Endothelial cell (in vitro differentiated cells): ENCODE results near the gene SLC7A1. TPM values are rescaled to one million over a fixed set of nuclear protein-coding genes. Genes with fewer than 3 reads are reported as not detected.

Experiments used
- DNase-seq: peaks from one replicate; pipeline ENCODE4 v3.0.0; 2021; ENCODE audit warnings: low spot score
- H3K27ac Mint-ChIP-seq: one replicate; pipeline ENCODE4 v1.8.0; 2021; ENCODE audit warnings: mixed read lengths, inconsistent platforms; ENCODE audit not compliant: unreplicated experiment
- H3K27me3 Mint-ChIP-seq: one replicate; pipeline ENCODE4 v1.8.0; 2021; ENCODE audit warnings: mild to moderate bottlenecking, moderate library complexity, mixed read lengths, inconsistent platforms; ENCODE audit not compliant: unreplicated experiment
- H3K36me3 Mint-ChIP-seq: one replicate; pipeline ENCODE4 v1.8.0; 2021; ENCODE audit warnings: mild to moderate bottlenecking, low read depth, mixed read lengths, inconsistent platforms; ENCODE audit not compliant: unreplicated experiment
- H3K4me1 Mint-ChIP-seq: one replicate; pipeline ENCODE4 v1.8.0; 2021; ENCODE audit warnings: mild to moderate bottlenecking, mixed read lengths, inconsistent platforms; ENCODE audit not compliant: unreplicated experiment
- H3K4me3 Mint-ChIP-seq: one replicate; pipeline ENCODE4 v1.8.0; 2021; ENCODE audit warnings: mild to moderate bottlenecking, mixed read lengths, inconsistent platforms; ENCODE audit not compliant: unreplicated experiment
- H3K9me3 Mint-ChIP-seq: one replicate; pipeline ENCODE4 v1.8.0; 2021; ENCODE audit warnings: mixed read lengths, inconsistent platforms; ENCODE audit not compliant: unreplicated experiment
- total RNA-seq: library from RNA; stranded (reverse); fragmentation: NEBNext Ultra II Directional; extraction: Animal tissue kit (Norgen Biotek cat#: 25700); gene quantifications from one replicate; pipeline ENCODE4 v1.2.1, GENCODE V29; 2021; ENCODE audit not compliant: unreplicated experiment
- TF ChIP-seq, protein P1 (sequence below): fragments of 200-600 bp; sonication (generic); IDR thresholded peaks from one replicate; pipeline ENCODE4 v1.5.0; 2021; ENCODE audit warnings: antibody characterized with exemption; ENCODE audit not compliant: unreplicated experiment

SLC7A1 gene
- total RNA-seq, 1 donor from 2014 or later: 17.4 TPM

DNA sequence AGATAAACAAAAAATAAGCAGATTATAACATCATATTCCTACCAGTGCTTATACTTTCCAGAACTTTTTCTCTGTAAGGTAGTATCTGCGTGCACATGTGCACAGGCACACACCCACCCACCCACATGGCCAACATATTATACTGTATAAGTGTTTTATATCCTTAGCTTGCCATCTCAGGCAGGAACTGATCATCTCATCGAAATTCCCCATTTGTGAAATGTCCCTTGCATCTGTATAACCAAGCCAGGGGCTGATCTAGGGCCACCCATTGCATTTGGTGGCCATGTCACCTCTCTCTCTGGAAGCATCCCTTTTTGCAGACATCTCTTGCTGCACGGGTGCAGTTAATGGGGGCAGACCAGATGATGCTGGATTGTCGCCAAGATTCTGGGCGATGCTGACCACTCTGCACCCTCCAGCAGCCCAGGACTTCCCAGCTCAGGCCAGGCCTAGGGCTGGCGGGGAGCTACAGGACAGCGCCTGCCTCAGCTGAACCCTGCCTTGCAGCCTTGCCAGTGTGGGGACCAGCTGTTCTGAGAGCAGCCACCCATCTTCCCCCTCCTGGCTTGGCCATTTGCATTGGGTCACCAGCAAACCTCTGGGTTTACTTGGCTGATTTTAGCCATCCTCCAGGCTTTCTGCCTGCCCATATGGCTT is 95.9 kb downstream of the SLC7A1 start:
- TF ChIP-seq, protein P1, sequence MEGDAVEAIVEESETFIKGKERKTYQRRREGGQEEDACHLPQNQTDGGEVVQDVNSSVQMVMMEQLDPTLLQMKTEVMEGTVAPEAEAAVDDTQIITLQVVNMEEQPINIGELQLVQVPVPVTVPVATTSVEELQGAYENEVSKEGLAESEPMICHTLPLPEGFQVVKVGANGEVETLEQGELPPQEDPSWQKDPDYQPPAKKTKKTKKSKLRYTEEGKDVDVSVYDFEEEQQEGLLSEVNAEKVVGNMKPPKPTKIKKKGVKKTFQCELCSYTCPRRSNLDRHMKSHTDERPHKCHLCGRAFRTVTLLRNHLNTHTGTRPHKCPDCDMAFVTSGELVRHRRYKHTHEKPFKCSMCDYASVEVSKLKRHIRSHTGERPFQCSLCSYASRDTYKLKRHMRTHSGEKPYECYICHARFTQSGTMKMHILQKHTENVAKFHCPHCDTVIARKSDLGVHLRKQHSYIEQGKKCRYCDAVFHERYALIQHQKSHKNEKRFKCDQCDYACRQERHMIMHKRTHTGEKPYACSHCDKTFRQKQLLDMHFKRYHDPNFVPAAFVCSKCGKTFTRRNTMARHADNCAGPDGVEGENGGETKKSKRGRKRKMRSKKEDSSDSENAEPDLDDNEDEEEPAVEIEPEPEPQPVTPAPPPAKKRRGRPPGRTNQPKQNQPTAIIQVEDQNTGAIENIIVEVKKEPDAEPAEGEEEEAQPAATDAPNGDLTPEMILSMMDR: no peak
- Mint-ChIP-seq H3K36me3 (no peaks in the 10 kb centered on the region), H3K9me3 (no peaks in the 10 kb centered on the region), H3K27ac (no peak overlapping the region), H3K4me3 (no peak overlapping the region), H3K4me1 (peaks cover 4% of the 10 kb centered on the region), H3K27me3 (peaks cover 4% of the 10 kb centered on the region)
- DNase-seq: no peak

GRCh38 chr13:29498426-29499040 is 97.0 kb downstream of the SLC7A1 start:
- Mint-ChIP-seq H3K9me3 (no peaks in the 10 kb centered on the region), H3K4me1 (peaks cover 4% of the 10 kb centered on the region), H3K4me3 (no peak overlapping the region), H3K27ac (no peak overlapping the region), H3K36me3 (no peaks in the 10 kb centered on the region), H3K27me3 (peaks cover 4% of the 10 kb centered on the region)
- TF ChIP-seq, protein P1: no peak
- no peak for DNase-seq

DNA sequence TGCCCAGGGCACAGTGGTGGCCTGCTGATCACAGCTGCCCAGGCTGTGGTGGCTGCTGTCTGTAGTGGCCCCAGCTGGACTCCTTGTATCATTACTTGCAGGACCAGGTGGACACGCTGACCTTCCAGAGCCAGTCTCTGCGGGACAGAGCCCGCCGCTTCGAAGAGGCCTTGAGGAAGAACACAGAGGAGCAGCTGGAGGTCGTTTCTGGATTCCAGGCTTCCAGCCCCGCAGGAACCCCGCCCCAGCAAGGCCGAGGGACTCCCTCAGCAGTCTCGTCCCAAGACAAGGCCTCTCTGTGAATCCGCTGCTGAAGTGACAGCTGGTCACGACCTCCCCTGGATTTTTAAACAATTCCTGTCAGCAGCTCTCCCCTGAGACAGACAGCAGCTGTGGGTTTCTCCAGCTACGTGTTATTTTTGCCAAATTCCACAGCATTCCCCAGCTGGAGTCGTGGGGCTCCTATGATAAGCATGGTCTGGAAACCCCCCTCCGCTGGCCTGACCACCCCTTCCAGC is 98.3 kb downstream of the SLC7A1 start:
- no peak for DNase-seq
- H3K27me3 Mint-ChIP-seq: peaks cover 2% of the 10 kb centered on the region
- H3K27ac Mint-ChIP-seq: no peak overlapping the region
- no peaks in the 10 kb centered on the region for H3K36me3 Mint-ChIP-seq
- H3K4me1 Mint-ChIP-seq: peaks cover 3% of the 10 kb centered on the region
- TF ChIP-seq, protein P1: no peak
- H3K9me3 Mint-ChIP-seq: no peaks in the 10 kb centered on the region
- no peak overlapping the region for H3K4me3 Mint-ChIP-seq

- H3K36me3 Mint-ChIP-seq: no peaks in the 10 kb centered on the region
- H3K4me3 Mint-ChIP-seq: no peak overlapping the region
- H3K27ac Mint-ChIP-seq: no peak overlapping the region
- TF ChIP-seq, protein P1: no peak
- H3K27me3 Mint-ChIP-seq: peaks cover 2% of the 10 kb centered on the region
- no peaks in the 10 kb centered on the region for H3K9me3 Mint-ChIP-seq
- DNase-seq: no peak
- peaks cover 3% of the 10 kb centered on the region for H3K4me1 Mint-ChIP-seq
Observed at GRCh38 chr13:29496241-29496712, 99.2 kb downstream of the SLC7A1 start.

DNA sequence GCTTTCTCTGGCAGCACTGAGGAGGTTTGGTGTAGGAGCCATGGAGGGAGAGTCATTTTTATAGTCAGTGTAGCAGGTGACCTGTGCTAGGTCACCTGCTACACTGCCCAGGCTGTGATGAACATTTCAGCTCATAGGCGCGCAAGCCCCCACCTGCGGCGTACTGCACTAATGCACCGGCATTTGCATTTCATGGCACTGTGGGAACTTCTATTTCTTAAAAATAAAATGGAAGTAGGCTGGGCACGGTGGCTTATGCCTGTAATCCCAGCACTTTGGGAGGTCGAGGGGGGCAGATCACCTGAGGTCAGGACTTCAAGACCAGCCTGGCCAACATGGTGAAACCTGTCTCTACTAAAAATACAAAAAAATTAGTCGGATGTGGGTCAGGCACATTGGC is 101.0 kb downstream of the SLC7A1 start:
- peaks cover 3% of the 10 kb centered on the region for H3K4me1 Mint-ChIP-seq
- H3K4me3 Mint-ChIP-seq: no peak overlapping the region
- H3K27me3 Mint-ChIP-seq: peaks cover 2% of the 10 kb centered on the region
- no peaks in the 10 kb centered on the region for H3K36me3 Mint-ChIP-seq
- DNase-seq: no peak
- TF ChIP-seq, protein P1: no peak
- H3K27ac Mint-ChIP-seq: no peak overlapping the region
- no peaks in the 10 kb centered on the region for H3K9me3 Mint-ChIP-seq
